Esophagus squamous epithelium (tissue), 4 donors: ENCODE measurements around the gene EN2.

ENCODE experiments used
- POLR2A ChIP-seq, 4 donors: fragments of 450-650 bp; IDR thresholded peaks; one replicate each; pipeline ENCODE4 v1.6.1; 2017; ENCODE audit warnings: antibody characterized with exemption in 4 of 4, mild to moderate bottlenecking in 4 of 4, moderate library complexity in 3 of 4
- TF ChIP-seq, protein P1 (sequence below), 6 experiments: fragments of 450-650 bp in 4 of 6; fragments of 200-600 bp in 2 of 6; sonication (generic) in 2 of 6; IDR thresholded peaks; one replicate each; pipeline ENCODE4 v1.5.1; 2016 to 2019; ENCODE audit warnings: antibody characterized with exemption in 6 of 6, mild to moderate bottlenecking in 4 of 6, moderate library complexity in 4 of 6

DNA sequence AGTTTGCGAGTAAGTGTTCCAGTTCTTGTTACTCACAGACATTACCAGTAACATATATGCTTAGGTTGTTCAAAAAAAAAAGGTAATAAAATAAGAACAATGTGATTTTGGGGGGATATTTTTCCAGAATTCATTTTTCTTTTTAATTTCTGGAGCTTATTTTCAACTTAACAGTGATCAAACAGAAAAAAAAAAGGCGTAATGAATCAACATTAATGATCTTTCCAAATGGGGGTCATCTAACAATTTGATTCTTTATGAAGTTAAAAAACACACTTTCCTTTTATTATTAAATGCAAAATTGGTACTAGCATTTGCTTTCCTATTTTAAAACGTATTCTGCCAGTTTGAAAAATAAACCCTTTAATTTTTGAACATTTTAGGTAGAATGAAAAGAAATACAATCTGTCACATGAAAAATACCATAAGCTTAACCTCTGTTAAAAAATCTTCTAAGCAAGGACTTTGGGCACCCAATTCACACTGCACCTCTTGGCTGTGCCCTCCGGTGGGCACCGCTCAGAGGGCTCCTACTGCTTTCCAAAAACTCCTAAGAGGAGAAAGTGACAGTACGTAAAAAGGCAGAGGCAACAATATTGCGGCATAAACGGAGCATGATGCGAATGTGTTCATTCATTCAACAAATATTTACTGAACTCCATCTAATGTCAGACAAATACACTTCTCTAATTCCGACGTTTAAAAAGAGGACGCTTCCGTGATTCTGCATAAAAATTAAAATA, 55.8 kb downstream of the EN2 start:
- TF ChIP-seq, protein P1, sequence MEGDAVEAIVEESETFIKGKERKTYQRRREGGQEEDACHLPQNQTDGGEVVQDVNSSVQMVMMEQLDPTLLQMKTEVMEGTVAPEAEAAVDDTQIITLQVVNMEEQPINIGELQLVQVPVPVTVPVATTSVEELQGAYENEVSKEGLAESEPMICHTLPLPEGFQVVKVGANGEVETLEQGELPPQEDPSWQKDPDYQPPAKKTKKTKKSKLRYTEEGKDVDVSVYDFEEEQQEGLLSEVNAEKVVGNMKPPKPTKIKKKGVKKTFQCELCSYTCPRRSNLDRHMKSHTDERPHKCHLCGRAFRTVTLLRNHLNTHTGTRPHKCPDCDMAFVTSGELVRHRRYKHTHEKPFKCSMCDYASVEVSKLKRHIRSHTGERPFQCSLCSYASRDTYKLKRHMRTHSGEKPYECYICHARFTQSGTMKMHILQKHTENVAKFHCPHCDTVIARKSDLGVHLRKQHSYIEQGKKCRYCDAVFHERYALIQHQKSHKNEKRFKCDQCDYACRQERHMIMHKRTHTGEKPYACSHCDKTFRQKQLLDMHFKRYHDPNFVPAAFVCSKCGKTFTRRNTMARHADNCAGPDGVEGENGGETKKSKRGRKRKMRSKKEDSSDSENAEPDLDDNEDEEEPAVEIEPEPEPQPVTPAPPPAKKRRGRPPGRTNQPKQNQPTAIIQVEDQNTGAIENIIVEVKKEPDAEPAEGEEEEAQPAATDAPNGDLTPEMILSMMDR (IDR thresholded peaks at IDR 0.05), result no peak
- no peak for TF ChIP-seq POLR2A (IDR thresholded peaks at IDR 0.05)
